Measurements from ENCODE around the gene DNAL1.
A peak's percentile ranks its signal among the peaks of the same experiment; 100 is the strongest.
"Not testable (repeated sequence)": the region's sequence is repeated elsewhere in the genome, so short reads cannot be mapped to it uniquely, and the experiment has no call there.

Gene DNAL1

DNA sequence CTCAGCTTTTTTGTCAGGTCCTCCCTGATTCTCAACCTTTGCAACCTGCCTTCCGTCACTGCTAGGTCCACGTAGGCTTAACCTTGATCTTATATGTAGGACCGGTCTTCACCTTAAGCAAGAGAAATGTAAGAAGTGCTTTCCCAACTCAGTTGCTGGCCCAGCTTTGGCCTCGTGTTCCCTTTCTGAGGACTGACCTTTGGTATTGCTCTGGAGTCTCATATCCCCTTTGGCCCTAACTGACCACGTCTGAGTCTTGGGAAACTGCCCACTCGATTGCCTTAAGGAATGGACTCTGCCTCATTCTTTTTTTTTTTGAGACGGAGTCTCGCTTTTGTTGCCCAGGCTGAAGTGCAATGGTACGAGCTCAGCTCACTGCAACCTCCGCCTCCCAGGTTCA is 24.5 kb upstream of the DNAL1 start:
- Histone ChIP-seq H3K36me3 (ENCODE audit: control insufficient read depth, insufficient read depth, low read length) (no peaks in the 10 kb centered on the region), H3K9me3 (ENCODE audit: control insufficient read depth, insufficient read depth, low read length) (no peaks in the 10 kb centered on the region), H3K4me1 (ENCODE audit: control insufficient read depth, insufficient read depth, low read length) (peaks cover 6% of the 10 kb centered on the region), H3K4me3 (ENCODE audit: low read depth, low read length) (no peak overlapping the region), H3K27ac (ENCODE audit: low read depth, low read length) (no peak overlapping the region), H3K9ac (ENCODE audit: low read depth, low read length) (no peak overlapping the region), H3K27me3 (ENCODE audit: control insufficient read depth, insufficient read depth, low read length) (no peaks in the 10 kb centered on the region; the same call in 1 of the 2 replicates)

DNA sequence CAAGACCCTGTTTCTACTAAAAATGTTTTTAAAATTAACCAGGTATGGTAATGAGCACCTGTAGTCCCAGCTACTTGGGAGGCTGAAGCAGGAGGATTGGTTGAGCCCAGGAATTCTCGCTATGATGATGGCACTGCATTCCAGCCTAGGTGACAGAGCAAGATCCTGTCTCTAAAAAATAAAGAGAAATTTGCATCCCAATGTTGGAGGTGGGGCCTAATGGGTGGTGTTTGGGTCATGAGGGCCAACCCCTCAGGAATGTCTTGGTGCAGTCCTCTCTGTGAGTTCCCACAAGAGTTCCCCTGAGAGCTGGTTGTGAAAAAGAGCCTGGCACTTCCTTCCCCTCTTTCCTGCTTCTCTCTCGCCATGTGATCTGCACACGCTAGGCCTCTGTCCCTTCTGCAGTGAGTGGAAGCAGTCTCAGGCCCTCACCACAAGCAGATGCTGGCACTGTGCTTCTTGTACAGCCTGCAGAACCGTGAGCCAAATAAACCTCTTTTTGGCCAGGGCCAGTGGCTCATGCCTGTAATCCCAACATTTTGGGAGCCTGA is 21.2 kb upstream of the DNAL1 start:
- Histone ChIP-seq H3K36me3 (ENCODE audit: control insufficient read depth, insufficient read depth, low read length) (no peaks in the 10 kb centered on the region), H3K9ac (ENCODE audit: low read depth, low read length) (no peak overlapping the region), H3K4me3 (ENCODE audit: low read depth, low read length) (no peak overlapping the region)

DNA sequence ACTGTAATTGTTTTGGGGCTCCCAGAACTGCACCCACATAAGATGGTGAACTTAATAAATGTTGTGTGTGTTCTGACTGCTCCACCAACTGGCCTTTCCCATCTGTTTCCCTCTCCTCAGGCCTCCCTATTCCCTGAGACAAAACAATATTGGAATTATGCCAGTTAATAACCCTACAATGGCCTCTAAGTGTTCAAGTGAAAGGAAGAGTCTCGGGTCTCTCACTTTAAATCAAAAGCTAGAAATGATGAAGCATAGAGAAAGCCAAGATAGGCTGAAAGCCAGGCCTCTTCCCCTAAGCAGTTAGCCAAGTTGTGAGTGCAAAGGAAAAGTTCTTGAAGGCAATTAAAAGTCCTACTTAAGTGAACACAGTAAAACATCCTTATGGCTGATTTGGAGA is 19.1 kb upstream of the DNAL1 start:
- Histone ChIP-seq H3K4me3 (ENCODE audit: low read depth, low read length) (no peak overlapping the region), H3K9ac (ENCODE audit: low read depth, low read length) (no peak overlapping the region), H3K9me3 (ENCODE audit: control insufficient read depth, insufficient read depth, low read length) (no peaks in the 10 kb centered on the region), H3K27ac (ENCODE audit: low read depth, low read length) (no peak overlapping the region), H3K4me1 (ENCODE audit: control insufficient read depth, insufficient read depth, low read length) (no peaks in the 10 kb centered on the region), H3K27me3 (ENCODE audit: control insufficient read depth, insufficient read depth, low read length) (no peaks in the 10 kb centered on the region), H3K36me3 (ENCODE audit: control insufficient read depth, insufficient read depth, low read length) (no peaks in the 10 kb centered on the region)

More for the DNA sequence above, 21.2 kb upstream of the DNAL1 start:
- no peaks in the 10 kb centered on the region for H3K4me1 ChIP-seq (ENCODE audit: control insufficient read depth, insufficient read depth, low read length)
- H3K9me3 ChIP-seq (ENCODE audit: control insufficient read depth, insufficient read depth, low read length), result no peaks in the 10 kb centered on the region
- peak overlapping the region; percentile 28 for H3K27ac ChIP-seq (ENCODE audit: low read depth, low read length)
- H3K27me3 ChIP-seq (ENCODE audit: control insufficient read depth, insufficient read depth, low read length), result no peaks in the 10 kb centered on the region

DNA sequence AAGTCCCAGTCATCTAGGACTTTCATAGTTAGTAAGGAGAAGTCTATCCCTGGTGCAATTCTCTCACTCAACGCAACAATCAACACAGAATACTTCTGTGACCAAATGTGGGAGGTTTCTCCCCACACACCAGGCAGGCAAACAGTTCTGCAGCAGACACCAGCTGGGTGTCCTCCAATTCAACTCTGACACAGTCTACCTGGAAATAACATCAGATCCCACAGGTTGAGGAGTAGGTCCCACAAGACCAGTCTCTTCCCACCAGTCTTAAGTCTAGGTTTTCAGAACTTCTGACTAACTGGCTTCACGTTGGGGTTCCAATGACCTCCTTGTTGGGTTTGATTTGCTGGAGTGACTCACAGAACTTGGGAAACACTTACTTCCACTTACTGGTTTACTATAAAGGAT is 17.6 kb upstream of the DNAL1 start:
- H3K4me3 ChIP-seq (ENCODE audit: low read depth, low read length), result no peak overlapping the region
- no peak overlapping the region for H3K9ac ChIP-seq (ENCODE audit: low read depth, low read length)
- no peaks in the 10 kb centered on the region for H3K36me3 ChIP-seq (ENCODE audit: control insufficient read depth, insufficient read depth, low read length)
- H3K27me3 ChIP-seq (ENCODE audit: control insufficient read depth, insufficient read depth, low read length), result no peaks in the 10 kb centered on the region
- H3K4me1 ChIP-seq (ENCODE audit: control insufficient read depth, insufficient read depth, low read length), result no peaks in the 10 kb centered on the region
- H3K27ac ChIP-seq (ENCODE audit: low read depth, low read length), result no peak overlapping the region
- H3K9me3 ChIP-seq (ENCODE audit: control insufficient read depth, insufficient read depth, low read length), result no peaks in the 10 kb centered on the region

DNA sequence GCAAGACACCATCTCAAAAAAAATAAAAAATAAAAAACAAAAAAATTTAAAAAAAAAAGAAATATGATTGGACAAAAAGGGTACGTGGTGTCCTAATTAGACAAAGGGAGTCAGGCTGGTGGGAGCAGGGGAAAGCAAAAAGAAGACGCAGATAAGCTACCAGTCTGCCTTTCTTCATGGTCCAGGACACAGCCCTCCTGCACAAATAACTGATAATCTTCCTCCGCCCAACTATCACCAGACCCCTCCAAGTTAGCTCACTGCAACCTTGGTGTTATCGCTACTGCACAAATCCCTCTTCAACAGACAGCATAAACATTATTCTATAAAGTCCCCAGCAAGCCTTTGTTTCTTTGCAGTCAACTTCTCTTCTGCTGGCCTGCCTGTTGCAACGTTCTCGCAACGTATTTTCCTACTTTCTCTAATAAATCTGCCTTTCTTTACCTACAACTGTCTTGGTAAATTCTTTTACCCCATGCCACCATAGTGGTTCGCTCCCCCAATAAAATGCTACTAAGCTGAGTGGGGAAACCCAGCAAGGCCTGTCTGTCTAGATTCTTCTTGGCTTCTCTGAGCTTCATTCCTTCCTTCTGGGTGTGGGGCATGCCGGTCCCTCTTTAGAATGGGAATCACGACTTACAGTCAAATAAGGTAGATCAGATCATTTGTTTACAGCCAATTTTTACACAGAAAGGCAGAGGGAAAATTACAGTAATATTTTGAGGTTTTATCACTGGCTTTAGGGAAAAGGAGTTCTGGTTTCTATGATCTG is 14.6 kb upstream of the DNAL1 start:
- Histone ChIP-seq H3K27me3 (ENCODE audit: control insufficient read depth, insufficient read depth, low read length) (no peaks in the 10 kb centered on the region), H3K9ac (ENCODE audit: low read depth, low read length) (no peak overlapping the region), H3K9me3 (ENCODE audit: control insufficient read depth, insufficient read depth, low read length) (no peaks in the 10 kb centered on the region), H3K4me3 (ENCODE audit: low read depth, low read length) (no peak overlapping the region), H3K27ac (ENCODE audit: low read depth, low read length) (no peak overlapping the region), H3K36me3 (ENCODE audit: control insufficient read depth, insufficient read depth, low read length) (no peaks in the 10 kb centered on the region), H3K4me1 (ENCODE audit: control insufficient read depth, insufficient read depth, low read length) (peaks cover 5% of the 10 kb centered on the region)

DNA sequence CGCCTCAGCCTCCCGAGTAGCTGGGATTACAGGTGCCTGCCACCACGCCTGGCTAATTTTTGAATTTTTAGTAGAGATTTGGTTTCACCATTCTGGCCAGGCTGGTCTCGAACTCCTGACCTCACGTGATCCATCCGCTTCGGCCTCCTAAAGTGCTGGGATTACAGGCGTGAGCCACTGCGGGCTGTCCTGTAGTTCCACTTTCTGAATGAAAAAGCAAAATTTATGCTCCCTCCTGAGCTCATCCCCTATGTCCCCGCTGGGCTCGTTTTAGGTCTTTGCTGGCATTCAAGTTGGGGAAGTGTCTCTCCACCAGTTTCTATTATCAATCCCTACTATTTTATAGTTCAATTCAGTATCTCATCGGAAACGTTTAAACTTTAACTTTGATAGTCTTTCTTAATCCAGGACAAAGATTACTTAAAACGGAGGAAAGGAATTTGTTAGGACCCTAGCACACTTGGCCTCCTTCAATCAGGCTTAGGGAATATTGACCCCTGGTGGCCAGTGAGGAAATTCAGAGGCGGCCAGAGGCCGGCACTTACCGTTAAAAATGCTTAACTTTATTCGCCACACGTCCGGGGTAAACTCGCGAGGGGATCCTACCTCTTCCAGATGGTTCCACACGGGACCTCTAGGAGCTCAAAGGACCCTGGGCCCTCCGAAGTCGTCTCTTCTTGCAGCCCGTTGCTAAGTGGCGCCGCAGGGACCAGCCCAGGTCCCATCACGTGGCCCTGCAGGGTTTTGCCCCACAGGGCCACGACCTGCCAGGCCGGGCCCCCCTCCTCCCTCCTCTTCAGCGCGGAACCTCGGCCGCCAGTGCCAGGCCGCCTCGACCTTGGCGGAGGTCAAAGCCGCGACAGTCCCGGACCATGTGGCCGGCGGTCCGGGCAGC is 11.4 kb upstream of the DNAL1 start:
- Histone ChIP-seq H3K27ac (ENCODE audit: low read depth, low read length) (no peak overlapping the region), H3K36me3 (ENCODE audit: control insufficient read depth, insufficient read depth, low read length) (no peaks in the 10 kb centered on the region), H3K4me3 (ENCODE audit: low read depth, low read length) (peak overlapping the region; percentile 66), H3K9me3 (ENCODE audit: control insufficient read depth, insufficient read depth, low read length) (no peaks in the 10 kb centered on the region), H3K4me1 (ENCODE audit: control insufficient read depth, insufficient read depth, low read length) (peaks cover 5% of the 10 kb centered on the region), H3K9ac (ENCODE audit: low read depth, low read length) (peak overlapping the region; percentile 67), H3K27me3 (ENCODE audit: control insufficient read depth, insufficient read depth, low read length) (no peaks in the 10 kb centered on the region)

DNA sequence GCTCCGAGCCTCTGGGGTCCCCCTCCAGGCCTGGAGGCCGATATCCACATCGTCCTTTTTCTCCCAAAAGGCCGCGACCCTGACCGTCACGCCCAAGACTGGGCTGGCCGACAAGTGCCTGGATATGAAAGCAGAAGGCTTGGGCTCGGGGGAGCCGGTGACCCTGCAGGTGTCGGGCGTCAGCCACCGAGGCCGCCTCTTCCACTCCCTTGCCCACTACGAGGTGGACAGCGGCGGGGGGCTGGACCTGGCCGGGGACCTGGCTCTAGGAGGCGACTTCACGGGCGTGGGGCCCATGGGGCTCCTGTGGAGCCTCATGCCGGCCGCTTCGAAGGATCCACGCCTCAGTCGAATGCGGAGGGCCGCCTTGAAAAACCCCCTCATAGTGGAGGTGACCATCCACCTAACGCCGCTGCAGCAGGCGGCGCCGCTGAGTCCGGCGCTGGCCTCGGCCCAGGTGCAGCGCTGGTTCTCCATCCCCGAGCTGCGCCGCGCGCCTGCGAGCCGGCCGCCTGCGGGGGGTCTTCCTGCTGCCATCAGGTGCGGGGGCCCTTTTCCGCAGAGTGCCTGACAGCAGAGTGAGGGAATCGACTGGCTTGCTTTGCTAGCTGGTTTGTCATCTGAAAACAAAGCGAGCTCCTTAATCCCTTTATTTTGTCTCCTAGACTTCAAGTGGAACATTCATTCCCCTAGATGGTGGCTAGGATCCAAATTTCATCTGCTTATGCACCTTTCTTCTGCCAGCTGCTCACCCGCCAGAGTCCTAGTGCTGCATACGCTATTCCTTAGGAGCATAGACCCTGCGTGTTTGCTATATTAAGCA is 10.6 kb upstream of the DNAL1 start:
- Histone ChIP-seq H3K4me1 (ENCODE audit: control insufficient read depth, insufficient read depth, low read length) (peaks cover 5% of the 10 kb centered on the region), H3K4me3 (ENCODE audit: low read depth, low read length) (peak overlapping the region; percentile 66), H3K27me3 (ENCODE audit: control insufficient read depth, insufficient read depth, low read length) (no peaks in the 10 kb centered on the region), H3K27ac (ENCODE audit: low read depth, low read length) (peak overlapping the region; percentile 84), H3K9ac (ENCODE audit: low read depth, low read length) (peak overlapping the region; percentile 67), H3K36me3 (ENCODE audit: control insufficient read depth, insufficient read depth, low read length) (no peaks in the 10 kb centered on the region), H3K9me3 (ENCODE audit: control insufficient read depth, insufficient read depth, low read length) (no peaks in the 10 kb centered on the region)

DNA sequence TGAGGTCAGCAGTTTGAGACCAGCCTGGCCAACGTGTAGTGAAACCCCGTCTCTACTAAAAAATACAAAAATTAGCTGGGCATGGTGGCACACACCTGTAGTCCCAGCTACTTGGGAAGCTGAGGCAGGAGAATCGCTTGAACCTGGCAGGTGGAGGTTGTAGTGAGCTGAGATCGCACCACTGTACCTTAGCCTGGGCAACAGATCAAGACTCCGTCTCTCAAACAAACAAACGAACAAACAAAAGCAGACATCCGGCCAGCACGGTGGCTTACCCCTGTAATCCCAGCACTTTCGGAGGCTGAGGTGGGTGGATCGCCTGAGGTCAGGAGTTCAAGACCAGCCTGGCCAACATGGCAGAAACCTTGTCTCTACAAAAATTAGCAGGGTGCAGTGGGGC is 8.4 kb upstream of the DNAL1 start:
- not testable (repeated sequence) for H3K36me3 ChIP-seq (ENCODE audit: control insufficient read depth, insufficient read depth, low read length); H3K9me3 ChIP-seq (ENCODE audit: control insufficient read depth, insufficient read depth, low read length); H3K4me1 ChIP-seq (ENCODE audit: control insufficient read depth, insufficient read depth, low read length); H3K9ac ChIP-seq (ENCODE audit: low read depth, low read length); H3K4me3 ChIP-seq (ENCODE audit: low read depth, low read length); H3K27me3 ChIP-seq (ENCODE audit: control insufficient read depth, insufficient read depth, low read length); H3K27ac ChIP-seq (ENCODE audit: low read depth, low read length)

DNA sequence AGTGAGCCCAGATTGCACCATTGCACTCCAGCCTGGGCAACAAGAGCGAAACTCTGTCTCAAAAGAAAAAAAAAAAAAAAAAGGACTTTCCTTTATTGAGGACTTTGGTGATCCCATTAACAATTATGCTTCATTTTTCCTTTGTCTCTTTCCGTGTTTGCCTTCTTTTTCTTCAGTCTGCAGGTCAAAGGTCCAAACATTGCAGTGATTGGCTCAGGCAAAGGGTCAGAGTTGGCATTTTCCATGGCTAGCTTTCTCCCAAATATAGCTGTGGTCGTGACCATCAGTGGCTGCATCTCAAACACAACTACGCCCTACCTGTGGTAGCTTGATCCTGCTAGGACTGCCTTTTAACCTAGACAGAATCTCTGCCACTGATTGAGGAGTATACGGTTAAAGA is 7.0 kb upstream of the DNAL1 start:
- Histone ChIP-seq H3K9ac (ENCODE audit: low read depth, low read length) (no peak overlapping the region), H3K27me3 (ENCODE audit: control insufficient read depth, insufficient read depth, low read length) (no peaks in the 10 kb centered on the region), H3K4me1 (ENCODE audit: control insufficient read depth, insufficient read depth, low read length) (peaks cover 5% of the 10 kb centered on the region), H3K9me3 (ENCODE audit: control insufficient read depth, insufficient read depth, low read length) (no peaks in the 10 kb centered on the region), H3K4me3 (ENCODE audit: low read depth, low read length) (no peak overlapping the region), H3K27ac (ENCODE audit: low read depth, low read length) (no peak overlapping the region), H3K36me3 (ENCODE audit: control insufficient read depth, insufficient read depth, low read length) (no peaks in the 10 kb centered on the region)

DNA sequence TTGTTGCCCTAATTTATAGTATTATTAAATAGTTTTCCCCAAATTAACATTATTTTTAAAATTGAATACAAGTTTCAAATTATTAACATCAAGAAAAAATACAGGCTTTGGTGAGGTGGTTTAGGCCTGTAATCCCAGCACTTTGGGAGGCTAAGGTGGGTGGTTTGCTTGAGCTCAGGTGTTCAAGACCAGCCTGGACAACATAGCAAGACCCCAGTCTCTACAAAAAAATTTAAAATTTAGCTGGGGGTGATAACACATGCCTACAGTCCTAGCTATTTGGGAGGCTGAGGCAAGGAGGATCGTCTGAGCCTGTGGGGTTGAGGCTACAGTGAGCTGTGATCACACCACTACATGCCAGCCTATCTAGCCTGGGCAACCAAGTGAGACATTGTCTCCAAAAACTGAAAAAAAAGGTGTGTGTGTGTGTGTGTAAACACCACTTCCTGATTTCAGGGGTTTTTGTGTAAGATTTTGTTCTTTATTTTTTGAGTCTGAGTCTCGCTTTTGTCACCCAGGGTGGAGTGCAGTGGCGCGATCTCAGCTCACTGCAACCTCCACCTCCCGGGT is 3.9 kb upstream of the DNAL1 start:
- no peak overlapping the region for H3K9ac ChIP-seq (ENCODE audit: low read depth, low read length)
- no peak overlapping the region for H3K27ac ChIP-seq (ENCODE audit: low read depth, low read length)
- H3K4me1 ChIP-seq (ENCODE audit: control insufficient read depth, insufficient read depth, low read length), result peaks cover 7% of the 10 kb centered on the region; the same call in 1 of the 2 replicates
- H3K36me3 ChIP-seq (ENCODE audit: control insufficient read depth, insufficient read depth, low read length), result no peaks in the 10 kb centered on the region
- no peaks in the 10 kb centered on the region for H3K27me3 ChIP-seq (ENCODE audit: control insufficient read depth, insufficient read depth, low read length)
- no peaks in the 10 kb centered on the region for H3K9me3 ChIP-seq (ENCODE audit: control insufficient read depth, insufficient read depth, low read length)
- no peak overlapping the region for H3K4me3 ChIP-seq (ENCODE audit: low read depth, low read length)
